GM23338 (cell line): Measurements from ENCODE around the gene CNTNAP1. TPM values are rescaled to one million over a fixed set of nuclear protein-coding genes. Genes with fewer than 3 reads are reported as not detected.

Source experiments
- ATAC-seq: fragments of 200-7000 bp; cut with Tn5 transposase; 3 replicates; pipeline ENCODE4 v1.9.1; 2020
- DNase-seq: peaks from one replicate; pipeline ENCODE4 v3.0.0-alpha.2; 2015; ENCODE audit warnings: low spot score
- H2AFZ ChIP-seq: fragments of 200-600 bp; sonication (generic); 2 replicates; pipeline ENCODE4 v1.8.0; 2016; ENCODE audit warnings: antibody characterized with exemption, mild to moderate bottlenecking, moderate library complexity
- H3F3A ChIP-seq: fragments of 200-600 bp; sonication (generic); replicated peaks from 2 replicates; pipeline ENCODE4 v1.8.0; 2017; ENCODE audit warnings: antibody characterized with exemption, mixed run types, low read depth
- H3K27ac ChIP-seq: fragments of 200-600 bp; sonication (generic); 2 replicates; pipeline ENCODE4 v1.6.1; 2016; ENCODE audit warnings: low read depth
- H3K27me3 ChIP-seq: fragments of 200-600 bp; sonication (generic); 2 replicates; pipeline ENCODE4 v1.8.0; 2016; ENCODE audit warnings: mild to moderate bottlenecking, mixed run types, moderate library complexity; ENCODE audit not compliant: insufficient read depth
- H3K36me3 ChIP-seq: fragments of 200-600 bp; sonication (generic); 2 replicates; pipeline ENCODE4 v1.8.0; 2016; ENCODE audit warnings: mild to moderate bottlenecking; ENCODE audit not compliant: insufficient read depth
- H3K4me1 ChIP-seq: fragments of 200-600 bp; sonication (generic); 2 replicates; pipeline ENCODE4 v1.8.0; 2016; ENCODE audit warnings: mild to moderate bottlenecking, moderate library complexity; ENCODE audit not compliant: insufficient read depth
- H3K4me2 ChIP-seq: fragments of 200-600 bp; sonication (generic); 2 replicates; pipeline ENCODE4 v1.7.1; 2017; ENCODE audit warnings: mixed run types
- H3K4me3 ChIP-seq: fragments of 200-600 bp; sonication (generic); 2 replicates; pipeline ENCODE4 v1.6.1; 2016; ENCODE audit warnings: mixed run types
- H3K79me2 ChIP-seq: fragments of 200-600 bp; sonication (generic); replicated peaks from 2 replicates; pipeline ENCODE4 v1.8.0; 2017; ENCODE audit warnings: mild to moderate bottlenecking; ENCODE audit not compliant: insufficient read depth
- H3K9me2 ChIP-seq: fragments of 200-600 bp; sonication (generic); 2 replicates; pipeline ENCODE4 v1.8.0; 2017; ENCODE audit not compliant: insufficient read depth
- H4K20me1 ChIP-seq: fragments of 200-600 bp; sonication (generic); replicated peaks from 2 replicates; pipeline ENCODE4 v1.8.0; 2017; ENCODE audit warnings: mild to moderate bottlenecking; ENCODE audit not compliant: insufficient read depth
- H3K27ac Mint-ChIP-seq: 2 replicates; pipeline ENCODE4 v1.8.0; 2020; ENCODE audit warnings: inconsistent platforms, mild to moderate bottlenecking, moderate library complexity, mixed read lengths
- H3K27me3 Mint-ChIP-seq: 3 replicates; pipeline ENCODE4 v1.8.0; 2022; ENCODE audit warnings: low read depth, mild to moderate bottlenecking, moderate library complexity, mixed read lengths, inconsistent platforms; ENCODE audit not compliant: insufficient read depth, poor library complexity
- H3K36me3 Mint-ChIP-seq: 3 replicates; pipeline ENCODE4 v1.8.0; 2021; ENCODE audit warnings: low read depth, mild to moderate bottlenecking, inconsistent platforms, moderate library complexity, mixed read lengths
- H3K4me1 Mint-ChIP-seq: 3 replicates; pipeline ENCODE4 v1.8.0; 2020; ENCODE audit warnings: mild to moderate bottlenecking, inconsistent platforms, mixed read lengths
- H3K4me3 Mint-ChIP-seq: 3 replicates; pipeline ENCODE4 v1.8.0; 2021; ENCODE audit warnings: moderate library complexity, mild to moderate bottlenecking, inconsistent platforms, mixed read lengths
- H3K9me3 Mint-ChIP-seq: 3 replicates; pipeline ENCODE4 v1.8.0; 2020; ENCODE audit warnings: moderate library complexity, mild to moderate bottlenecking, inconsistent platforms, mixed read lengths
- CREB1 ChIP-seq: fragments of 250-450 bp; sonication (Bioruptor Pico); IDR thresholded peaks from 2 replicates; pipeline ENCODE4 v1.5.0; 2020; ENCODE audit warnings: low read depth, mild to moderate bottlenecking, moderate library complexity
- JUNB ChIP-seq: IDR thresholded peaks from one replicate; pipeline ENCODE4 v1.6.1; 2016; ENCODE audit warnings: antibody characterized with exemption; ENCODE audit not compliant: unreplicated experiment
- POLR2AphosphoS5 ChIP-seq: IDR thresholded peaks from 2 replicates; pipeline ENCODE4 v1.6.1; 2016; ENCODE audit warnings: antibody characterized with exemption, low read depth
- STAT1 ChIP-seq: IDR thresholded peaks from one replicate; pipeline ENCODE4 v1.6.1; 2016; ENCODE audit warnings: antibody characterized with exemption; ENCODE audit not compliant: unreplicated experiment
- ZNF331 ChIP-seq: fragments of 250-450 bp; sonication (Bioruptor Pico); IDR thresholded peaks from 2 replicates; pipeline ENCODE4 v1.5.0; 2020; ENCODE audit warnings: low read depth, mild to moderate bottlenecking, moderate library complexity
- long read RNA-seq: library from polyadenylated mRNA; unstranded; transcript quantifications from one replicate; pipeline ENCODE4 v2.0.0, GENCODE V29; 2020; ENCODE audit not compliant: unreplicated experiment
- polyA plus RNA-seq: library from polyadenylated mRNA; unstranded; fragments of >200 nt; fragmentation: Nextera tagmentation; extraction: Ambion mirVana; gene quantifications from 2 replicates; pipeline ENCODE4 v1.2.1, GENCODE V29; 2016
- total RNA-seq: library from RNA; depleted of rRNA; stranded (reverse); fragments of >200 nt; shearing (Covaris generic); gene quantifications from 2 replicates; pipeline ENCODE4 v1.2.3, GENCODE V29; 2014; rRNA removed
- TF ChIP-seq, protein P1 (sequence below), 2 experiments: fragments of 200-600 bp in 1 of 2; sonication (generic) in 1 of 2; conservative IDR thresholded peaks; 2 replicates each; pipeline versions ENCODE4 v1.5.1 to v1.6.1; 2016 to 2017; ENCODE audit warnings: antibody characterized with exemption in 2 of 2, low read depth in 2 of 2, mild to moderate bottlenecking in 2 of 2, moderate library complexity in 1 of 2
- TF ChIP-seq, protein P2 (sequence below): fragments of 250-450 bp; sonication (Bioruptor Pico); IDR thresholded peaks from 2 replicates; pipeline ENCODE4 v1.5.0; 2020; ENCODE audit warnings: mild to moderate bottlenecking, moderate library complexity
- TF ChIP-seq, protein P3 (sequence below): IDR thresholded peaks from one replicate; pipeline ENCODE4 v1.6.1; 2018; ENCODE audit warnings: antibody characterized with exemption; ENCODE audit not compliant: unreplicated experiment

CNTNAP1 gene
- 2.9 and 5.0 TPM in 2 replicates for total RNA-seq
- 0.75 and 1.3 TPM in 2 replicates for polyA plus RNA-seq
- long read RNA-seq, partial matches to known transcripts: 1 of 1 reads
- long read RNA-seq, other reads (novel, unspliced or antisense): 0 of 1 reads

DNA sequence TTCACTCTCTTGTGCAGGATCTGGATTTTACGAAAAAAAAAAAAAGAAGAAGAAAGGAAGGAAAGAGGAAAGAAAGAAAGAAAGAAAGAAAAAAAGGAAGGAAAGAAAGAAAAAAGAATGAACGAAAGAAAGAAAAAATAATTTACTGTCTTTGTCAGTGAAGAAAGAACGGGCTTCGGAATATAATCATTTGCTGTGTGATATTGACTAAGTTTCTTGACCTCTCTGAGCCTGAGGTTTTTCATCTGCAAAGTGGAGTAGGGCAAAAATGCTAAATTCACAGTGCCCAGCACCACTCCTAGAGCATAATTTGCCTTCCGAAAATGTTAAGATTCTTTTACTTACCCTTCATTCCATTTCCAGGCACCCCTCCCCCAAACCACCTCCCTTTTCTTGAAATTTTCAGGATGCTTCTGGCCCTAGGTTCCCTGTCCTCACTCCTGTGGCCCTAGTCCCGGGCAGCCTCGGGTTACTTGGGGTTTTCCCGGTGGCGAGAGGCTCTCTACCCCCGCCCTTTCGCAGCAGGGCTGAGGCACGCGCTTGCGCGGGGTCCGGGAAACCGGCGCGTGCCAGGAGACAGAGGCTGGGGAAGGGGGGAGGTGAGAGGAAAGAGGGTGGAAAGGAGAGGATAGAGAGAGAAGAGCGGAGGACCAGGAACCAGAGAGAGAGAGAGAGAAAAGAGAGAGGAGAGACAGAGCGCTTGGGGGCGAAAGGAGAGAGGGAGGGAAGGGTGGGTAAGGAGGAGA, at the start of gene CNTNAP1:
TSS of gene CNTNAP1 (plus strand) at position 556 of the 746 bp plus-strand sequence. CDS start 299 bp downstream, outside the sequence.
- Histone ChIP-seq H3K9me2 (no peaks in the 10 kb centered on the region), H3F3A (peaks cover 42% of the 10 kb centered on the region), H3K4me2 (peak within 1 kb of the TSS; percentile 91), H3K79me2 (no peaks in the 10 kb centered on the region), H3K27ac (peak within 1 kb of the TSS; percentile 79; the same call in 1 of the 2 replicates), H3K4me1 (peaks cover 32% of the 10 kb centered on the region), H3K4me3 (peak within 1 kb of the TSS; percentile 67), H4K20me1 (0 out of 2 replicates have a peak, but pooled peaks cover 2% of the 10 kb centered on the region), H2AFZ (peak within 1 kb of the TSS; percentile 75), H3K27me3 (peaks cover 55% of the 10 kb centered on the region), H3K36me3 (no peaks in the 10 kb centered on the region)
- DNase-seq (peak; percentile 83), ATAC-seq (peak; percentile 15)
- Mint-ChIP-seq H3K4me3 (peak within 1 kb of the TSS; percentile 86), H3K9me3 (peaks cover 3% of the 10 kb centered on the region; the same call in 1 of the 3 replicates), H3K27me3 (peaks cover 53% of the 10 kb centered on the region), H3K36me3 (peaks cover 17% of the 10 kb centered on the region), H3K4me1 (peaks cover 47% of the 10 kb centered on the region), H3K27ac (0 out of 2 replicates have a peak within 1 kb of the TSS, but pooled peaks have one; percentile 5)
- TF ChIP-seq ZNF331: no peak
- TF ChIP-seq POLR2AphosphoS5: 0 out of 2 replicates have a peak, but pooled peaks have one; percentile 34

DNA sequence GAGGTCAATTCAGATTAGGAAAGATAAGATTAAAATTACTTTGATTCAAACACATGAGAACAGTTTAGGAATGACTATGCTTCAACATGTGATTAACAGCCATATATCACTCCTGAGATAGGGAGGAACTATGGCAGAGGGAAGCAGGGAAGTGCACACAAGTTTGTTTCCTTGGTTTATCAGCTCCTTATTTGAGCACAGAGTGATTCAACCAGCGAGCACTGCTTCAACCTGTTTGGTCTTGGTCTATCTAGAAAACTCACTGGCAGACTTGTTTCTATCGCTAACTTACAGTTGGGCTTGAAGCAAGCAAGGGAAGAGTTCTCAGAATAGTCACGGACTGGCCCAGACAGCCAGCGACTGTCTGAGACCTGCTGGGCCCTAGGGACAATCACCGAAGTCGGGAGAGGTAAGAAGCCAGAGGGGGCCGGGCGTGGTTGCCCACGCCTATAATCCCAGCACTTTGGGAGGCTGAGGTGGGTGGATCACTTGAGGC, 49.3 kb upstream of the CNTNAP1 start:
- no peaks in the 10 kb centered on the region for H3K36me3 ChIP-seq
- no peaks in the 10 kb centered on the region for H3K79me2 ChIP-seq
- no peak overlapping the region for H2AFZ ChIP-seq
- no peaks in the 10 kb centered on the region for H3K9me2 ChIP-seq
- no peaks in the 10 kb centered on the region for H3K4me1 ChIP-seq
- no peak overlapping the region for H3K4me3 ChIP-seq
- H3K9me3 Mint-ChIP-seq: no peaks in the 10 kb centered on the region
- H3K4me2 ChIP-seq: no peak overlapping the region
- H3K4me3 Mint-ChIP-seq: no peak overlapping the region
- no peak for TF ChIP-seq ZNF331
- TF ChIP-seq JUNB: no peak
- TF ChIP-seq CREB1 (CRISPR knock-in tag): no peak
- TF ChIP-seq, protein P1, sequence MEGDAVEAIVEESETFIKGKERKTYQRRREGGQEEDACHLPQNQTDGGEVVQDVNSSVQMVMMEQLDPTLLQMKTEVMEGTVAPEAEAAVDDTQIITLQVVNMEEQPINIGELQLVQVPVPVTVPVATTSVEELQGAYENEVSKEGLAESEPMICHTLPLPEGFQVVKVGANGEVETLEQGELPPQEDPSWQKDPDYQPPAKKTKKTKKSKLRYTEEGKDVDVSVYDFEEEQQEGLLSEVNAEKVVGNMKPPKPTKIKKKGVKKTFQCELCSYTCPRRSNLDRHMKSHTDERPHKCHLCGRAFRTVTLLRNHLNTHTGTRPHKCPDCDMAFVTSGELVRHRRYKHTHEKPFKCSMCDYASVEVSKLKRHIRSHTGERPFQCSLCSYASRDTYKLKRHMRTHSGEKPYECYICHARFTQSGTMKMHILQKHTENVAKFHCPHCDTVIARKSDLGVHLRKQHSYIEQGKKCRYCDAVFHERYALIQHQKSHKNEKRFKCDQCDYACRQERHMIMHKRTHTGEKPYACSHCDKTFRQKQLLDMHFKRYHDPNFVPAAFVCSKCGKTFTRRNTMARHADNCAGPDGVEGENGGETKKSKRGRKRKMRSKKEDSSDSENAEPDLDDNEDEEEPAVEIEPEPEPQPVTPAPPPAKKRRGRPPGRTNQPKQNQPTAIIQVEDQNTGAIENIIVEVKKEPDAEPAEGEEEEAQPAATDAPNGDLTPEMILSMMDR (conservative IDR thresholded peaks at IDR 0.05; ENCODE audit: low read depth in 2 of 2): no peak
- TF ChIP-seq STAT1: no peak
- TF ChIP-seq, protein P2, sequence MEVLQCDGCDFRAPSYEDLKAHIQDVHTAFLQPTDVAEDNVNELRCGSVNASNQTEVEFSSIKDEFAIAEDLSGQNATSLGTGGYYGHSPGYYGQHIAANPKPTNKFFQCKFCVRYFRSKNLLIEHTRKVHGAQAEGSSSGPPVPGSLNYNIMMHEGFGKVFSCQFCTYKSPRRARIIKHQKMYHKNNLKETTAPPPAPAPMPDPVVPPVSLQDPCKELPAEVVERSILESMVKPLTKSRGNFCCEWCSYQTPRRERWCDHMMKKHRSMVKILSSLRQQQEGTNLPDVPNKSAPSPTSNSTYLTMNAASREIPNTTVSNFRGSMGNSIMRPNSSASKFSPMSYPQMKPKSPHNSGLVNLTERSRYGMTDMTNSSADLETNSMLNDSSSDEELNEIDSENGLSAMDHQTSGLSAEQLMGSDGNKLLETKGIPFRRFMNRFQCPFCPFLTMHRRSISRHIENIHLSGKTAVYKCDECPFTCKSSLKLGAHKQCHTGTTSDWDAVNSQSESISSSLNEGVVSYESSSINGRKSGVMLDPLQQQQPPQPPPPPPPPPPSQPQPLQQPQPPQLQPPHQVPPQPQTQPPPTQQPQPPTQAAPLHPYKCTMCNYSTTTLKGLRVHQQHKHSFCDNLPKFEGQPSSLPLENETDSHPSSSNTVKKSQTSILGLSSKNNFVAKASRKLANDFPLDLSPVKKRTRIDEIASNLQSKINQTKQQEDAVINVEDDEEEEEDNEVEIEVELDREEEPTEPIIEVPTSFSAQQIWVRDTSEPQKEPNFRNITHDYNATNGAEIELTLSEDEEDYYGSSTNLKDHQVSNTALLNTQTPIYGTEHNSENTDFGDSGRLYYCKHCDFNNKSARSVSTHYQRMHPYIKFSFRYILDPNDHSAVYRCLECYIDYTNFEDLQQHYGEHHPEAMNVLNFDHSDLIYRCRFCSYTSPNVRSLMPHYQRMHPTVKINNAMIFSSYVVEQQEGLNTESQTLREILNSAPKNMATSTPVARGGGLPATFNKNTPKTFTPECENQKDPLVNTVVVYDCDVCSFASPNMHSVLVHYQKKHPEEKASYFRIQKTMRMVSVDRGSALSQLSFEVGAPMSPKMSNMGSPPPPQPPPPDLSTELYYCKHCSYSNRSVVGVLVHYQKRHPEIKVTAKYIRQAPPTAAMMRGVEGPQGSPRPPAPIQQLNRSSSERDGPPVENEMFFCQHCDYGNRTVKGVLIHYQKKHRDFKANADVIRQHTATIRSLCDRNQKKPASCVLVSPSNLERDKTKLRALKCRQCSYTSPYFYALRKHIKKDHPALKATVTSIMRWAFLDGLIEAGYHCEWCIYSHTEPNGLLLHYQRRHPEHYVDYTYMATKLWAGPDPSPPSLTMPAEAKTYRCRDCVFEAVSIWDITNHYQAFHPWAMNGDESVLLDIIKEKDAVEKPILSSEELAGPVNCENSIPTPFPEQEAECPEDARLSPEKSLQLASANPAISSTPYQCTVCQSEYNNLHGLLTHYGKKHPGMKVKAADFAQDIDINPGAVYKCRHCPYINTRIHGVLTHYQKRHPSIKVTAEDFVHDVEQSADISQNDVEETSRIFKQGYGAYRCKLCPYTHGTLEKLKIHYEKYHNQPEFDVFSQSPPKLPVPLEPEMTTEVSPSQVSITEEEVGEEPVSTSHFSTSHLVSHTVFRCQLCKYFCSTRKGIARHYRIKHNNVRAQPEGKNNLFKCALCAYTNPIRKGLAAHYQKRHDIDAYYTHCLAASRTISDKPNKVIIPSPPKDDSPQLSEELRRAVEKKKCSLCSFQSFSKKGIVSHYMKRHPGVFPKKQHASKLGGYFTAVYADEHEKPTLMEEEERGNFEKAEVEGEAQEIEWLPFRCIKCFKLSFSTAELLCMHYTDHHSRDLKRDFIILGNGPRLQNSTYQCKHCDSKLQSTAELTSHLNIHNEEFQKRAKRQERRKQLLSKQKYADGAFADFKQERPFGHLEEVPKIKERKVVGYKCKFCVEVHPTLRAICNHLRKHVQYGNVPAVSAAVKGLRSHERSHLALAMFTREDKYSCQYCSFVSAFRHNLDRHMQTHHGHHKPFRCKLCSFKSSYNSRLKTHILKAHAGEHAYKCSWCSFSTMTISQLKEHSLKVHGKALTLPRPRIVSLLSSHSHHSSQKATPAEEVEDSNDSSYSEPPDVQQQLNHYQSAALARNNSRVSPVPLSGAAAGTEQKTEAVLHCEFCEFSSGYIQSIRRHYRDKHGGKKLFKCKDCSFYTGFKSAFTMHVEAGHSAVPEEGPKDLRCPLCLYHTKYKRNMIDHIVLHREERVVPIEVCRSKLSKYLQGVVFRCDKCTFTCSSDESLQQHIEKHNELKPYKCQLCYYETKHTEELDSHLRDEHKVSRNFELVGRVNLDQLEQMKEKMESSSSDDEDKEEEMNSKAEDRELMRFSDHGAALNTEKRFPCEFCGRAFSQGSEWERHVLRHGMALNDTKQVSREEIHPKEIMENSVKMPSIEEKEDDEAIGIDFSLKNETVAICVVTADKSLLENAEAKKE (CRISPR knock-in tag): no peak
- TF ChIP-seq, protein P3, sequence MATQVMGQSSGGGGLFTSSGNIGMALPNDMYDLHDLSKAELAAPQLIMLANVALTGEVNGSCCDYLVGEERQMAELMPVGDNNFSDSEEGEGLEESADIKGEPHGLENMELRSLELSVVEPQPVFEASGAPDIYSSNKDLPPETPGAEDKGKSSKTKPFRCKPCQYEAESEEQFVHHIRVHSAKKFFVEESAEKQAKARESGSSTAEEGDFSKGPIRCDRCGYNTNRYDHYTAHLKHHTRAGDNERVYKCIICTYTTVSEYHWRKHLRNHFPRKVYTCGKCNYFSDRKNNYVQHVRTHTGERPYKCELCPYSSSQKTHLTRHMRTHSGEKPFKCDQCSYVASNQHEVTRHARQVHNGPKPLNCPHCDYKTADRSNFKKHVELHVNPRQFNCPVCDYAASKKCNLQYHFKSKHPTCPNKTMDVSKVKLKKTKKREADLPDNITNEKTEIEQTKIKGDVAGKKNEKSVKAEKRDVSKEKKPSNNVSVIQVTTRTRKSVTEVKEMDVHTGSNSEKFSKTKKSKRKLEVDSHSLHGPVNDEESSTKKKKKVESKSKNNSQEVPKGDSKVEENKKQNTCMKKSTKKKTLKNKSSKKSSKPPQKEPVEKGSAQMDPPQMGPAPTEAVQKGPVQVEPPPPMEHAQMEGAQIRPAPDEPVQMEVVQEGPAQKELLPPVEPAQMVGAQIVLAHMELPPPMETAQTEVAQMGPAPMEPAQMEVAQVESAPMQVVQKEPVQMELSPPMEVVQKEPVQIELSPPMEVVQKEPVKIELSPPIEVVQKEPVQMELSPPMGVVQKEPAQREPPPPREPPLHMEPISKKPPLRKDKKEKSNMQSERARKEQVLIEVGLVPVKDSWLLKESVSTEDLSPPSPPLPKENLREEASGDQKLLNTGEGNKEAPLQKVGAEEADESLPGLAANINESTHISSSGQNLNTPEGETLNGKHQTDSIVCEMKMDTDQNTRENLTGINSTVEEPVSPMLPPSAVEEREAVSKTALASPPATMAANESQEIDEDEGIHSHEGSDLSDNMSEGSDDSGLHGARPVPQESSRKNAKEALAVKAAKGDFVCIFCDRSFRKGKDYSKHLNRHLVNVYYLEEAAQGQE: no peak
- ATAC-seq (no peak), DNase-seq (no peak)
- H3K27ac ChIP-seq: 0 out of 2 replicates have a peak overlapping the region, but pooled peaks have one; percentile 47
- H3K27me3 ChIP-seq: no peaks in the 10 kb centered on the region
- no peaks in the 10 kb centered on the region for H3F3A ChIP-seq
- H3K4me1 Mint-ChIP-seq: no peaks in the 10 kb centered on the region
- no peaks in the 10 kb centered on the region for H3K36me3 Mint-ChIP-seq
- no peaks in the 10 kb centered on the region for H4K20me1 ChIP-seq
- no peak overlapping the region for H3K27ac Mint-ChIP-seq
- peaks cover 1% of the 10 kb centered on the region for H3K27me3 Mint-ChIP-seq
